ENCODE results near the gene KREMEN1.
A peak's percentile ranks its signal among the peaks of the same experiment; 100 is the strongest.

- TF ChIP-seq POLR2A (IDR thresholded peaks at IDR 0.05; ENCODE audit: low read length) (peak; percentile 31), GATA1 (IDR thresholded peaks at IDR 0.05; ENCODE audit: low read depth, low read length) (no peak)
Observed at GRCh38 chr22:29129808-29130140, 56.9 kb downstream of the KREMEN1 start.

Measured in erythroblast (primary cell).